ENCODE data around the gene SLC38A3.
"Not testable (repeated sequence)": the region's sequence is repeated elsewhere in the genome, so short reads cannot be mapped to it uniquely, and the experiment has no call there.

Gene SLC38A3

GRCh38 chr3:50243543-50243895 lies 38.4 kb downstream of the SLC38A3 start:
- in situ Hi-C loops (cut with HindIII; ENCODE audit: low sequenced_read_pairs): loop anchor here (5.0 kb wide), 1 partner anchor 61 kb away; no protein-coding TSS in a partner anchor

DNA sequence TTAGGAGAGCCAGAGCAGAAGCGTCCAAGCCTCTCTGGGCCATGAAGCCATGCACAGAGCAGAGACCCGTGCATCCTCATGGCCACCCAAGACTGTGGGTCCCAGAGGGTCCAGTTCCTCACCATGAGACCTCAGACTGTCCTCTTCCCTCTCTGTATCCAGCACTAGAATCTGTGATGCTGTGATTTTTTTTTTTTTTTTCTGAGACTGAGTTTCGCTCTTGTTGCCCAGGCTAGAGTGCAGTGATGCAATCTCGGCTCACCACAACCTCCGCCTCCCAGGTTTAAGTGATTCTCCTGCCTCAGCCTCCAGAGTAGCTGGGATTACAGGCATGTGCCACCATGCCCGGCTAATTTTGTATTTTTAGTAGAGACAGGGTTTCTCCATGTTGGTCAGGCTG lies 39.7 kb downstream of the SLC38A3 start:
- in situ Hi-C loops (cut with HindIII; ENCODE audit: low sequenced_read_pairs): loop anchor here (5.0 kb wide), 1 partner anchor 63 kb away; no protein-coding TSS in a partner anchor

GRCh38 chr3:50245251-50245745 lies 40.2 kb downstream of the SLC38A3 start:
- in situ Hi-C loops (cut with HindIII; ENCODE audit: low sequenced_read_pairs): no loop called here

GRCh38 chr3:50245831-50246516 lies 40.9 kb downstream of the SLC38A3 start:
- in situ Hi-C loops (cut with HindIII; ENCODE audit: low sequenced_read_pairs): no loop called here

DNA sequence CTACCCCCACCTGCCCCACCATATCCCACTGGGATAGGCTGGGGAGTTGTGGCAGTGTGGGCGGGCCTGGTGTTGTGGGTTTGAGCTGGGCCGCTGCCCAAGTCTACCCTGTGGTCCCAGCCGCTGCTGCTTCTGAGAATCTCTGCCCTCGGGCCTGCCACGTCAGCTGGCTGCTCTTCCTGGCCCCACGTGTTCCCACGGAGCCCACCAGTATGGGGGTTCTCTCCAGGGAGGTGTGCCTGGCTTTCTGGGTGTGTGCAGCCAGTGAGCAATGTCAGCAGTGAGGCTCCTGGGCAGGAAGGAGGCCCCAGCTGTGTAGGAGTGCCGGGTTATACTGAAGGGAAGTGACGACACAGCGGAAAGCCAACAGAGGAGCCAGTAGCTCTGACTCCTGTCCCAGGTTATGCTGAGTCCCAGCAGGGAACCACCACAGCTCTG lies 41.5 kb downstream of the SLC38A3 start:
- in situ Hi-C loops (cut with HindIII; ENCODE audit: low sequenced_read_pairs): no loop called here

DNA sequence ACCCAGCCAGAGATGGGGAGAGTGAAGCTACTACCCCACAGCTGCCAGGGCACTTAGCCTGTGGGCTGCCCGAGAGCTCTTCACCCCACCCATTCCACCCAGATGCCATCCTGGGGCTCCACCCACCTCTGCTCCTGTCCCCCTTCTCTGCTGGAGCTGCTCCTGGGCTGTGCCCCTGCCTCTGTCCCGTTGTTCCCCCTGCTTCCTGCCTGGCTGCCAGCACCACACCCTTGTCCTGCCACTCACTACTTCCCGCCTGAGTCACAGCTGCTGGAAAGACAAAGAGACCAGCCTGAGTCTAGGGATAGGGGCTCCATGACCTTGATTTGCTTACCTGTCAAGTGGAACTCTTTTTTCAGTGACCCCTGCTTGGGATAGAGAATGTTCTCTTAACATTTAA lies 43.3 kb downstream of the SLC38A3 start:
- in situ Hi-C loops (cut with HindIII; ENCODE audit: low sequenced_read_pairs): no loop called here

GRCh38 chr3:50249457-50249856 lies 44.4 kb downstream of the SLC38A3 start:
- in situ Hi-C loops (cut with HindIII; ENCODE audit: low sequenced_read_pairs): no loop called here

DNA sequence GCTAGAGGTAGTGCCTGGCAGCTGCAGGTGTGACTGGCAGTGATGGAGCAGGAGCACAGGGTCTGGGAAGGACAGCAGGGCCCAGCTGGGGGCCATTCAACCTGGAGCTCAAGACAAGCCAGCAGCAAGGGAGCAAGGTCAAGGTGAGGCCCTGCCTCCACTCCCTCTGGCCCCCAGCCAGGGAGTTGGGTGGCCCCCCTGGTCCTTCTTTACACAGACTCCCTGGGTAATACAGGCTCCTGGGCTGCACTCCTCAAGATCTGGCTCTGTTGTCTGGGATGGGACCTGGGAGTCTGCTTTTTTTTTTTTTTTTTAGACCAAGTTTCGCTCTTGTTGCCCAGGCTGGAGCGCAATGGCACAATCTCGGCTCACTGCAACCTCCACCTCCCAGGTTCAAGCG lies 45.4 kb downstream of the SLC38A3 start:
- in situ Hi-C loops (cut with HindIII; ENCODE audit: low sequenced_read_pairs): no loop called here

DNA sequence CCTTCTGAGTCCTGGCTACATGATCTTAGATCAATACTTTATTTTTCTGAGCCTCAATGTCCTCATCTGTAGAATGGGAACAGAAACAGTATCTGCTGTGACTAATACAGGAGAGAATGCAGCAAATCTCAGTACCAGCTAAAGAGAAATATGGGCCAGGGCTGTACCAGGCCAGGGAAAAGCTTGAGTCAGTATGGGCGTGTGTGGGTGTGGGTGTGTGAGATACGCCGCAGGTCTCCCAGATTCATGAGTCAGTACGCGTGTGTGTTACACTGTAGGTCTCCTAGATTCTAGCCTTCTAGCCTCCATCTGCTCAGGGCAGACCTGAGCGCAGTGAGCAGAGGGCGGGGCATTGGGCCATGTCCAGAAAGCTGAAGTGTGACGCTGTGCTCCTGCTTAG lies 46.1 kb downstream of the SLC38A3 start:
- in situ Hi-C loops (cut with HindIII; ENCODE audit: low sequenced_read_pairs): no loop called here

GRCh38 chr3:50254577-50255250 lies 49.6 kb downstream of the SLC38A3 start:
- in situ Hi-C loops (cut with HindIII; ENCODE audit: low sequenced_read_pairs): no loop called here

DNA sequence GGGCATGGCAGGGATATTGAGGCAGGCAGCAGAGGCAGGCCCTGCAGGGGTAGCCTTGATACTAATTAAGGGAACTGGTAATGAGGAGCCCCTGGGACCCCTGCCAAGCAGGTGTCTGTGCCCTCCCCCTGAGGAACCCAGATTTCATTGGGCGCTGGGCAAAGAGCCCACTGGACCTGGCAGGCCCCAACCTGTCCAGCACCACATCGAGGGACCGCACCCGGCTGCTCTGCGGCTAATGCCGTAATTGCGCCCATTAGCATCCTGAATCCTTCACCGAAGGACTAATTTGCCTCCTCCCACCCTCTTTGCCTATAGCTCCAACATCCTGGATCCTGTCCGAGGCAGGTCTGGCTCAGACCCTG lies 50.2 kb downstream of the SLC38A3 start:
- in situ Hi-C loops (cut with HindIII; ENCODE audit: low sequenced_read_pairs): no loop called here

DNA sequence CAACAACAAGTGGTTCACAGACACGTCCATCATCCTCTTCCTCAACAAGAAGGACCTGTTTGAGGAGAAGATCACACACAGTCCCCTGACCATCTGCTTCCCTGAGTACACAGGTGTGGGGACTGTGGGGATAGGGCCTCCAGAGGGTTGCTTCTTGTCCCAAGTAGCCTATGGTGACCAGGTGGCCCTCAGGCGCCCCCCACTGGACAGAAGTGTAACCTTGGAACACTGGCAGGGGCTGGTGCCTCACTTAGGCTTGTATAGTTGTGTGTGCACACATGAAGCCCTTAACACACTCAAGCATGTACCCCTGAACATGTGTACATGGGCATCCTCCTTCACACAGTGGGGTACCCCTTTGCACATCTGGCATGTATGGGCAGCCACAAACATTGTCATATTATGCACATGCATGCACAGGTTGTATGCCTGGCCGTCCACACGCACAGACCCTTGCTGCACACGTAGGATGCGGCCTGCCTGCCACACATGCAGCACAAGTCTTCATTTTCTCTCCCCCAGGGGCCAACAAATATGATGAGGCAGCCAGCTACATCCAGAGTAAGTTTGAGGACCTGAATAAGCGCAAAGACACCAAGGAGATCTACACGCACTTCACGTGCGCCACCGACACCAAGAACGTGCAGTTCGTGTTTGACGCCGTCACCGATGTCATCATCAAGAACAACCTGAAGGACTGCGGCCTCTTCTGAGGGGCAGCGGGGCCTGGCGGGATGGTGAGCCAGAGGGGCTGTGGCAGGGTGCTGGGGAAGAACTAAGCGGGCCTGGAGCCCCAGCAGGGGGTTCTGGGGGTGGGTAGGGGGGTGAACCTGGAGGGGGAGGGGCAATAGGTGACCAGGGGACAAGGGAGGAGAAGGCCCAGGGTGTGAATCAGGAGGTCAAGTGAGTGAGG lies 52.2 kb downstream of the SLC38A3 start:
- in situ Hi-C loops (cut with HindIII; ENCODE audit: low sequenced_read_pairs): no loop called here

DNA sequence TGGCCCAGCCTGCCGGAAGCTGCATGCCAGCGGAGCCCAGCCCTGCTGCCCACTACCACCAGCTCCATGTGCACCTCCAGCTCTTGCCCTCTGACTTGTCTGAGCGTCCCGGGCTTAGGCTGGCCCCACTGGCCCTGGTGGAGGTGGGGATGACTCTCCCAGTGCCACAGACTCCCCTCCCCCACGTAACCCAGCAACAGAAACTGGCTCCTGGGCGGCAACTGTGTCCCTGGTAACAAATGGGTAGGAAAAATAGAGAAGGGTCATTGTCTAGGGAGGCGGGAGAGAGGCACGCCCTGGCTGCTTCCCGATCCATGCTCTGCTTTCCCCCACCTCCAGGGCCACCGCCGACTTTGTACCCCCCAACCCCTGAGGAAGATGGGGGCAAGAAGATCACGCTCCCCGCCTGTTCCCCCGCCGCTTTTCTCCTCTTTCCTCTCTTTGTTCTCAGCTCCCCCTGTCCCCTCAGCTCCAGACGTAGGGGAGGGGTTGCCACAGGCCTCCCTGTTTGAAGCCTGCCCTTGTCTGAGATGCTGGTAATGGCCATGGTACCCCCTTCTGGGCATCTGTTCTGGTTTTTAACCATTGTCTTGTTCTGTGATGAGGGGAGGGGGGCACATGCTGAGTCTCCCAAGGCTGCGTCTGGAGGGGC lies 53.1 kb downstream of the SLC38A3 start:
- in situ Hi-C loops (cut with HindIII; ENCODE audit: low sequenced_read_pairs): no loop called here

DNA sequence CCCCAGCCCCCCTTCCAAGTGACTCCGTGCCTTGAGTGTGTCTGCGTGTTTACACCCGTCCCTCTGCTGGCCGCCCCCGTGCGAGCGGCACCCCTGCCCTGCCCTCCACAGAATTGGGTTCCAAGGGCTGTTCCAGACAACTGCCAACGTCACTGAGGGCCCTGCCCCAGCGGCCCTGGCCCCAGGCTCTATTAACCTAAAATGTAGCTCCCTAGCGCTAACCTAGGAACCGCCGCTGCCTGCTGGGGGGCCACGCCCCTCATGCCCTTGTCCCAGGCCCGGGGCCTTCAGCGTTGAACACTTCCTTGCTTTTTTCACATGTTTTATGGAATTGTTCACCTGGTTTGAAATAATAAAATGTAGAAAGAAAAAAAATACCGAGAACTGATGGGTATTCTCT lies 53.9 kb downstream of the SLC38A3 start:
- in situ Hi-C loops (cut with HindIII; ENCODE audit: low sequenced_read_pairs): no loop called here

DNA sequence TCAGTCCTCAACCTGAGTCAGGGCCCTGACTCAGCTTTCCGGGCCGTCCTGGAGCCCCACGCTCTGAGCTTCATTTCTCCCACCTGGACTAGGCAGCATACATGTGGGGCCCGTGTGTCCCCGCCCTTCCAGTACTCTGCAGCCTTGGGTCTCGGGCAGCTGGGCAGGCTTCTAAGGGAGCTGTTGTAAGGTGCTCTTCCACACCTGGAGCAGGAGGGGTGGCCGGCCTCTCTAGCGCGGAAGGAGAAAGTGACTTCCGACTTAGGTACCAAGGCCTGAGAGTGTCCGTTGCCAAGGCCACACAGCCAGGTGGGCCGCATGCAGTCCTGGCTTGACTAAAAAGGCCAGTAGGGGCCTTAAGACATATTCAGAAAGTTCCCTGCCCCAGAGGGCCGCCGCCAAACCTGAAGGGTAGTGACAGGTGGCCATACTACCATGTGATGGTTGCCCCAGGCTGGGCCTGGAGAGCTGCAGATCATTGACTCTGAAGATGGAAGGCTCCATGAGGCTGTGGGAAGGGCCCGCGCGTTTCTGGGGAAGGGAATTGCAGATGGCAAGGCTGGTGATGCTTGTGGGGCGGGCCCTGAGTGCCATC lies 54.5 kb downstream of the SLC38A3 start:
- in situ Hi-C loops (cut with HindIII; ENCODE audit: low sequenced_read_pairs): no loop called here

DNA sequence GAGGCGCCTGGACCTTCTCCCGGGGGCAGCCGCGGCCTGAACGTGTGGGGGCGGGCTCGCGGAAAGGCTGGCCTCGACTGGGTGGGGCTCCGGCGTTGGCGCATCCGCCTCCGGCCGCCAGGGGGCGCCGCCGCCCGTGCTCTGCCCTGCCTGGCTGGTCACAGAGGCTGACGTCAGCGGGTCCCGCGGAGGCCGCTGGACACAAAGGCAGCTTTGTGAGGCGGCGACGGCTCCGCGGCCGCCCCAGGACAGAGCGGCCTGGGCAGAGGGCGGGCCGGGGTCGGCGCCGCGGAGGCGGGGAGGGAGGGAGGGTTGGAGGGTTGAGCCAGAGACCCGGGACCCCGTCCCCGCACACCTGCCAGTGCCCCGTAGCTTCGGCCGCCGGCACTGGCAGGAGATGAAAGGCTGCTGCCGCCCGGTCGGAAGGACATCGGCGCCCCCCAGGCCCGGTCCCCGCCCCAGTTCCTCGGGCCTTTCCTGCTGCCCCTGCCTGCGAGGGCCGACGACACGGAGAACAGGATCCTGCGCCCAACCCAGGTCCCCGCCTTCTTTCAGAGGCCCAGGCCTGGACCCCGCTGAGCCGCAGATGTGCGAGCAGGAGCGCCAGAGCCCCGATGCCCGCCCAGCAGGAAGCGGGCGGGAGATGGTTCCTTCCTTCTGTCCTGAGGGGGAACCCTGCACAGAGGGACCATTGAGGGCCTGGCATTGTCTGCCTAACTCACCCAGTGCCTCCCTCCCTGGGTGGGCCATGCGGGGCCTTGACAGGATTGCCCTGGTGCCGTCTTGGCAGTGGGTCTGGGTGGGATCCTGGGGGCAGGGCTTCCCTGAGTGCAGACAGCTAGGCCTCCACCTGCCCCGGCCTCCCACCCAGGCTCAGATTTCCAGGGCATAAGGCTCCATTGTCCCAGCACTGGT lies 55.2 kb downstream of the SLC38A3 start:
- in situ Hi-C loops (cut with HindIII; ENCODE audit: low sequenced_read_pairs): no loop called here

DNA sequence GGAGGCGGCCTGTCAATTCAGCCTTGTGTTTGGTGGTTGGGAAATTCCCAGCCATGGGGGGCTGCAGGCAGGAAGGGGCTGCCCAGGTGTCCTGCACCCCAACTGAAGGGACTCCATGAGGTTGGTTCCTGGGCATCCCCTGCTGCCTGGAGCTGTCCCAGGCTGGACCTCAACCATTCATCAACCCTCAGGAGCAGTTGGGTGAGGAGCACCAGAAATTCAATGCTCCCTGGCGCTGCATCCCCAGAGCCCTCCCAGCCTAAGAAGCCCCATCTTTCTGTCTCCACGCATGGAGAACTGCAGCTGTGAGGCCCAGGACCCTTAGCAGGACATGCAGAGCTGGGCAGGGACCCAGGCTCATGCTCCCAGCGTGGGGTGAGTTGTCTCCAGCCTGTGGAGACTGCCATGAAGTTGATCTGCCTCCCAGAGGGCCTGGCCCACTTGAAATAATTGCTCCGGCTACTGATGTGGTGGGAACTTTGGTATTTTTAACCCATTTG lies 55.9 kb downstream of the SLC38A3 start:
- in situ Hi-C loops (cut with HindIII; ENCODE audit: low sequenced_read_pairs): no loop called here

- in situ Hi-C loops (cut with HindIII; ENCODE audit: low sequenced_read_pairs): no loop called here
Observed at GRCh38 chr3:50261505-50261904, 56.4 kb downstream of the SLC38A3 start.

GRCh38 chr3:50262200-50262599 lies 57.1 kb downstream of the SLC38A3 start:
- in situ Hi-C loops (cut with HindIII; ENCODE audit: low sequenced_read_pairs): not testable (repeated sequence)
